Astrocyte of the spinal cord (primary cell): ENCODE data around the gene XPNPEP3.

Experiments
- DNase-seq: peaks from one replicate; pipeline ENCODE4 v3.0.0; 2011; ENCODE audit warnings: low read depth, low spot score
- H3K4me3 ChIP-seq: 2 replicates; pipeline ENCODE4 v1.5.1; 2011; ENCODE audit warnings: low read depth, mild to moderate bottlenecking, low read length, moderate library complexity
- CTCF ChIP-seq: IDR thresholded peaks from 2 replicates; pipeline ENCODE4 v1.5.1; 2012; ENCODE audit warnings: low read depth, mild to moderate bottlenecking, low read length, inconsistent platforms
- in situ Hi-C: cut with HindIII; loops from 2 replicates; pipeline ENCODE4 v1.10.0; 2017; ENCODE audit warnings: low sequenced_read_pairs

Gene XPNPEP3

DNA sequence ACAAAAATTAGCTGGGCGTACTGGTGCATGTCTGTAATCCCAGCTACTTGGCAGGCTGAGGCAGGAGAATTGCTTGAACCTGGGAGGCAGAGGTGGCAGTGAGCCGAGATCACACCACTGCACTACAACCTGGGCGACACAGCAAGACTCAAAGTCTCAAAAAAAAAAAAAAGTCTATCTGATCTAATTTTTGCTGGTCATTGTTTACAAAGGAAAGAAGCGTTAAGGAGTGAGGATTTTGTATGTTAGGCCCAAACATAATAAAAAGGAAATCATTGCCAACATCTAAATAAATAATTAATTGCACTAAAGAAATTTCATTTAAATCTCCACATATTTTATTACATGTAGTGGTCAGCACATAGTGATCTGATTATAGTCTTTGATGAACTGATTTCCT, 97.2 kb downstream of the XPNPEP3 start:
- no peak for DNase-seq
- no peak for TF ChIP-seq CTCF
- no peak overlapping the region for H3K4me3 ChIP-seq
- in situ Hi-C loops = no loop called here

- H3K4me3 ChIP-seq = no peak overlapping the region
- in situ Hi-C loops = no loop called here
- no peak for TF ChIP-seq CTCF
- DNase-seq = no peak
Measured at GRCh38 chr22:40955571-40955970, 98.6 kb downstream of the XPNPEP3 start.

DNA sequence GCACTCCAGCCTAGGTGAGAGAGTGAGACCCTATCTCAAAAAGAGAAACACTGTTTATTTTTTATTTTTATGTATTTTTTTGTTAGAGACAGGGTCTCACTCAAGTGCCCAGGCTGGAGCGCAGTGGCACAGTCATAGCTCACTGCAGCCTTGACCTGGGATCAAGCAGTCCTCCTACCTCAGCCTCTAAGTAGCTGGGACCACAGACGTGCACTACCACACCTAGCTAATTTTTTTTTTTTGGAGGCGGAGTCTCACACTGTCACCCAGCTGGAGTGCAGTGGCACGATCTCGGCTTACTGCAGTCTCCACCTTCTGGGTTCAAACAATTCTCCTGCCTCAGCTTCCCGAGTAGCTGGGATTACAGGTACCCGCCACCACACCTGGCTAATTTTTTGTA, 100.7 kb downstream of the XPNPEP3 start:
- no peak for DNase-seq
- no peak overlapping the region for H3K4me3 ChIP-seq
- in situ Hi-C loops = no loop called here
- TF ChIP-seq CTCF = no peak

GRCh38 chr22:40958299-40958698, 101.4 kb downstream of the XPNPEP3 start:
- in situ Hi-C loops = no loop called here

DNA sequence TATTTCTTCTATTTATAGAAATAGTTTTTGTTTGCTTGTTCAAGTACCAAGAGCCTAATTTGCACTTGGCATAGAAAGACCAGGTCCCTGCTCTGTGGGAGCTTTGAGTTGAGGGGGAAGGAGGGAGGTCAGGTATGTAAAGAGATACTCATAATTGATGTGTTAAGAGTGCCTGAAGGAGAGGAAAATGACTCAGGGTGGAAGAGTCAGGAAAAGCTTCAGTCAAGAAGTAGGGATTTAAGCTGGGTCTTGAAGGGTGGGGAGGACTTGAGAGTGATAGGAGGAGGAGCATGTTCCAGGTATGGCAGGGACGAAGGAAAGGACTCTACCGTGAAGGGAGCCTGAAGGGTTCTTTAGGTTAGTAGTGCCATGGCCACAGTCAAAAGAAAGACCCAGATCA, 103.2 kb downstream of the XPNPEP3 start:
- in situ Hi-C loops = no loop called here

More at GRCh38 chr22:40958299-40958698, 101.4 kb downstream of the XPNPEP3 start:
- TF ChIP-seq CTCF = no peak
- no peak for DNase-seq
- no peak overlapping the region for H3K4me3 ChIP-seq

GRCh38 chr22:40965936-40966725, 109.2 kb downstream of the XPNPEP3 start:
- TF ChIP-seq CTCF = no peak
- in situ Hi-C loops = no loop called here
- H3K4me3 ChIP-seq = no peak overlapping the region
- no peak for DNase-seq

More for the DNA sequence above, 103.2 kb downstream of the XPNPEP3 start:
- no peak for TF ChIP-seq CTCF
- no peak for DNase-seq
- H3K4me3 ChIP-seq = no peak overlapping the region
